Astrocyte (in vitro differentiated cells and primary cell): ENCODE data around the gene AP5M1. TPM values are rescaled to one million over a fixed set of nuclear protein-coding genes. Genes with fewer than 3 reads are reported as not detected.

ENCODE experiments used
- DNase-seq: peaks from one replicate; pipeline ENCODE4 v3.0.0-alpha.2; 2010; ENCODE audit warnings: low read depth
- FAIRE-seq: peaks from 2 replicates; lab custom pipeline; 2011; peaks lifted over from hg19 to GRCh38; lab: Jason Lieb, UNC
- H2AFZ ChIP-seq: 2 replicates; pipeline ENCODE4 v1.6.0; 2012; ENCODE audit warnings: low read depth, low read length, inconsistent platforms
- H3K27ac ChIP-seq: 2 replicates; pipeline ENCODE4 v1.5.1; 2011; ENCODE audit warnings: low read depth, low read length, inconsistent platforms
- H3K27me3 ChIP-seq: 2 replicates; pipeline ENCODE4 v1.6.0; 2011; ENCODE audit warnings: low read length, inconsistent platforms; ENCODE audit not compliant: insufficient read depth
- H3K36me3 ChIP-seq: 2 replicates; pipeline ENCODE4 v1.5.1; 2011; ENCODE audit warnings: low read length, inconsistent platforms; ENCODE audit not compliant: insufficient read depth
- H3K4me1 ChIP-seq: 2 replicates; pipeline ENCODE4 v1.5.1; 2011; ENCODE audit warnings: low read length, inconsistent platforms; ENCODE audit not compliant: insufficient read depth
- H3K4me2 ChIP-seq: 2 replicates; pipeline ENCODE4 v1.6.0; 2012; ENCODE audit warnings: low read length, inconsistent platforms
- H3K4me3 ChIP-seq: 2 replicates; pipeline ENCODE4 v1.5.1; 2011; ENCODE audit warnings: low read depth, mild to moderate bottlenecking, low read length, inconsistent platforms; ENCODE audit not compliant: insufficient read depth
- H3K79me2 ChIP-seq: 2 replicates; pipeline ENCODE4 v1.6.0; 2012; ENCODE audit warnings: mild to moderate bottlenecking, low read length, inconsistent platforms; ENCODE audit not compliant: insufficient read depth
- H3K9ac ChIP-seq: 2 replicates; pipeline ENCODE4 v1.6.0; 2012; ENCODE audit warnings: mild to moderate bottlenecking, low read length, inconsistent platforms
- H3K9me3 ChIP-seq: 2 replicates; pipeline ENCODE4 v1.5.1; 2012; ENCODE audit warnings: low read depth, mild to moderate bottlenecking, low read length, inconsistent platforms; ENCODE audit not compliant: insufficient read depth
- H4K20me1 ChIP-seq: 2 replicates; pipeline ENCODE4 v1.6.0; 2012; ENCODE audit warnings: low read length, inconsistent platforms; ENCODE audit not compliant: insufficient read depth
- H3K27ac Mint-ChIP-seq: one replicate; pipeline ENCODE4 v1.8.0; 2021; ENCODE audit warnings: mild to moderate bottlenecking, mixed read lengths; ENCODE audit not compliant: unreplicated experiment
- H3K27me3 Mint-ChIP-seq: one replicate; pipeline ENCODE4 v1.8.0; 2021; ENCODE audit warnings: low read depth, mixed read lengths; ENCODE audit not compliant: unreplicated experiment
- H3K36me3 Mint-ChIP-seq: one replicate; pipeline ENCODE4 v1.8.0; 2021; ENCODE audit warnings: low read depth, mixed read lengths; ENCODE audit not compliant: unreplicated experiment
- H3K4me1 Mint-ChIP-seq: one replicate; pipeline ENCODE4 v1.8.0; 2021; ENCODE audit warnings: low read depth, mixed read lengths; ENCODE audit not compliant: unreplicated experiment
- H3K4me3 Mint-ChIP-seq: one replicate; pipeline ENCODE4 v1.8.0; 2021; ENCODE audit warnings: mild to moderate bottlenecking, moderate library complexity, mixed read lengths; ENCODE audit not compliant: unreplicated experiment
- H3K9me3 Mint-ChIP-seq: one replicate; pipeline ENCODE4 v1.8.0; 2021; ENCODE audit warnings: mild to moderate bottlenecking, mixed read lengths; ENCODE audit not compliant: unreplicated experiment
- CTCF ChIP-seq: IDR thresholded peaks from 2 replicates; pipeline ENCODE4 v1.5.1; 2011; ENCODE audit warnings: low read depth, mild to moderate bottlenecking, inconsistent platforms, low read length, moderate library complexity; ENCODE audit not compliant: insufficient read depth
- EZH2 ChIP-seq: IDR thresholded peaks from 2 replicates; pipeline ENCODE4 v1.6.1; 2012; ENCODE audit warnings: mild to moderate bottlenecking, low read length, inconsistent platforms; ENCODE audit not compliant: insufficient read depth
- total RNA-seq: library from RNA; stranded (reverse); gene quantifications from 2 replicates; pipeline ENCODE4 v1.2.1, GENCODE V29; 2021

The AP5M1 gene
- total RNA-seq, 1 donor from 2014 or later: 61.1 TPM

- no peak for DNase-seq
- peaks cover 93% of the 10 kb centered on the region for H3K79me2 ChIP-seq
- no peak overlapping the region for H3K9ac ChIP-seq
- H3K4me2 ChIP-seq: peak overlapping the region; percentile 10
- H3K4me3 ChIP-seq: no peak overlapping the region
- H3K27ac ChIP-seq: no peak overlapping the region
- no peak overlapping the region for H2AFZ ChIP-seq
- Mint-ChIP-seq H3K4me1 (peaks cover 14% of the 10 kb centered on the region), H3K27me3 (no peaks in the 10 kb centered on the region), H3K36me3 (peaks cover 1% of the 10 kb centered on the region), H3K4me3 (peak overlapping the region; percentile 63), H3K27ac (no peak overlapping the region), H3K9me3 (peaks cover 4% of the 10 kb centered on the region)
- H3K9me3 ChIP-seq: no peaks in the 10 kb centered on the region
- peaks cover 46% of the 10 kb centered on the region for H4K20me1 ChIP-seq
- TF ChIP-seq CTCF: no peak
- TF ChIP-seq EZH2: no peak
- no peaks in the 10 kb centered on the region for H3K27me3 ChIP-seq
- FAIRE-seq: peak; percentile 20
- peaks cover 9% of the 10 kb centered on the region for H3K4me1 ChIP-seq
- no peaks in the 10 kb centered on the region for H3K36me3 ChIP-seq
These were observed 2.7 kb upstream of the AP5M1 start for GRCh38 chr14:57266065-57266464.

DNA sequence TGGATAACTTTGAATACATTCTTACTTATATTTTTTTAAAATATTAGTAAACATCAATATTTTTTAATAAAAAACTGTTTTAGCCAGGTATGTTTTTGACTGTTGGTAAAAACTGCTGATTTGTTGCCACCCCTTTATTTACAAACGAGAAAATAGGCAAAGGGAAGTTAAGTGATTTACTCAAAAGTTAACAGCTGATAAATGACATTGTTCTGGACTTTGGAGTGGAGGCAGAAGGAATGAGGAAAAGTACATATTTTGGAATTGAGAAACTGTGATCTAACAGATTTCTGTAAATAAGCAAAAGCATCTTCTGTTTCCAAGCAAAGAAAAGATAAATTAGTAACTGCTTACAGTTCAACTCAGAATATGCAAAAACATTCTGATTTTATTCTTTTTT lies 4.5 kb downstream of the AP5M1 start:
- Mint-ChIP-seq H3K4me3 (no peak overlapping the region), H3K27me3 (no peaks in the 10 kb centered on the region), H3K4me1 (peaks cover 8% of the 10 kb centered on the region), H3K36me3 (peaks cover 22% of the 10 kb centered on the region), H3K9me3 (peaks cover 8% of the 10 kb centered on the region), H3K27ac (no peak overlapping the region)
- no peak for TF ChIP-seq EZH2
- no peak for TF ChIP-seq CTCF
- no peak for DNase-seq
- H3K4me3 ChIP-seq: no peak overlapping the region
- H3K9ac ChIP-seq: no peak overlapping the region
- H3K9me3 ChIP-seq: no peaks in the 10 kb centered on the region
- no peak overlapping the region for H2AFZ ChIP-seq
- H3K27me3 ChIP-seq: no peaks in the 10 kb centered on the region
- H3K4me2 ChIP-seq: no peak overlapping the region
- peaks cover 8% of the 10 kb centered on the region for H3K4me1 ChIP-seq
- peaks cover 60% of the 10 kb centered on the region for H3K79me2 ChIP-seq
- H3K27ac ChIP-seq: no peak overlapping the region
- peaks cover 9% of the 10 kb centered on the region for H4K20me1 ChIP-seq
- H3K36me3 ChIP-seq: peaks cover 3% of the 10 kb centered on the region
- no peak for FAIRE-seq

DNA sequence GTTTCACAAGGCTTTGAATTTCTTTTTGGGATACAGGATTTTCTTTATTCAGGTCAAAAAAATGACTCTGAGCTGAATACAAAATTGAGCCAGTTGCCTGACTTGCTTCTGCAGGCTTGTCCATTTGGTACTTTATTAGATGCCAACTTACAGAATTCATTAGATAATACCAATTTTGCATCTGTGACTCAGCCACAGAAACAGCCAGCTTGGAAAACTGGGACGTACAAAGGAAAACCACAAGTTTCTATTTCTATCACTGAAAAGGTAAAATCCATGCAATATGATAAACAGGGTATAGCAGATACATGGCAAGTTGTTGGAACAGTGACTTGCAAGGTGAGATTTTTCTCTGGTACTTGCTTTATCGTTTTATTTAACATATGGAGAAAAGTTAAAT lies 5.8 kb downstream of the AP5M1 start:
- Histone ChIP-seq H3K9ac (no peak overlapping the region), H3K4me3 (no peak overlapping the region), H3K4me2 (no peak overlapping the region), H4K20me1 (peaks cover 9% of the 10 kb centered on the region), H3K79me2 (peaks cover 51% of the 10 kb centered on the region), H3K4me1 (peaks cover 8% of the 10 kb centered on the region), H2AFZ (no peak overlapping the region), H3K36me3 (peaks cover 3% of the 10 kb centered on the region), H3K27ac (no peak overlapping the region), H3K9me3 (no peaks in the 10 kb centered on the region), H3K27me3 (no peaks in the 10 kb centered on the region)
- Mint-ChIP-seq H3K27me3 (no peaks in the 10 kb centered on the region), H3K9me3 (peaks cover 6% of the 10 kb centered on the region), H3K36me3 (peaks cover 24% of the 10 kb centered on the region), H3K4me3 (no peak overlapping the region), H3K27ac (no peak overlapping the region), H3K4me1 (peaks cover 8% of the 10 kb centered on the region)
- DNase-seq: peak; percentile 51
- FAIRE-seq: no peak
- TF ChIP-seq EZH2 (no peak), CTCF (no peak)
